HL-60 (cell line): Measurements from ENCODE around the gene C6.

Experiments
- CTCF ChIP-seq: IDR thresholded peaks from one replicate; pipeline ENCODE4 v1.5.1; 2011; ENCODE audit warnings: low read length, control low read depth, inconsistent platforms; ENCODE audit not compliant: insufficient read depth
- GABPA ChIP-seq: IDR thresholded peaks from 2 replicates; pipeline ENCODE4 v1.6.1; 2012; ENCODE audit warnings: low read depth
- POLR2AphosphoS5 ChIP-seq: IDR thresholded peaks from 2 replicates; pipeline ENCODE4 v1.6.1; 2012; ENCODE audit warnings: low read depth

GRCh38 chr5:41214182-41214581 is 850 bp upstream of the C6 start:
- no peak for TF ChIP-seq CTCF
- TF ChIP-seq GABPA = no peak
- TF ChIP-seq POLR2AphosphoS5 = no peak
